ENCODE results near the gene NKTR. TPM values are rescaled to one million over a fixed set of nuclear protein-coding genes. Genes with fewer than 3 reads are reported as not detected.

NKTR gene
- polyA plus RNA-seq, 10 donors, result 39.3 to 141 (median 64.6) TPM

GRCh38 chr3:42692667-42693529, 92.4 kb downstream of the NKTR start:
- no peak for DNase-seq

- no peak for DNase-seq
Observed at GRCh38 chr3:42693530-42693930, 93.0 kb downstream of the NKTR start.

DNA sequence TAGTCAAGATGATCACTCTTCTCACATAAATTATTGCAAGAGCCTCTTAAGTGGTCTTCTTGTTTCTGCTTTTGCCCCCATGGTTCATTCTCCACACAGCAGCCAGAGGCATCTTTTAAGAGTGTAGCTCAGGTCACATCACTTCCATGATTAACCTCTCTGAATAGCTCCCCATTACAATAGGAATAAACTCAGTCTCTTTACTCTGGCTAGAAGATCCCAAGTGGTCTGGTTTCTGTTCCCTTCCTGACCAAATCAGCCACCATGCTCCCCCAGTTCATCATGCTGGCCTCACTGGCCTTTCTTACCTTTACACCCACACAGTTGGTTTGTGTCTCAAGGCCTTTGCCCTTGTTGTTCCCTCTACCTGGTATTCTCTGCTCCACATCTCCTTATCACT, 93.9 kb downstream of the NKTR start:
- DNase-seq, result no peak

GRCh38 chr3:42696356-42697288, 96.1 kb downstream of the NKTR start:
- no peak for DNase-seq

GRCh38 chr3:42697289-42698051, 97.0 kb downstream of the NKTR start:
- DNase-seq, result no peak

Other genes starting within 250 kb of the NKTR start
- not detected for gene LYZL4, start 190.1 kb upstream of the NKTR start, polyA plus RNA-seq (ENCODE audit: insufficient read length in 10 of 10)
- gene VIPR1, start 98.0 kb upstream of the NKTR start, polyA plus RNA-seq (ENCODE audit: insufficient read length in 10 of 10), result 1 to 10 TPM in 8 of 10 donors, under 1 TPM in 2; 0.75 to 4.5 (median 1.9) TPM
- gene SEC22C, start 18.7 kb upstream of the NKTR start, polyA plus RNA-seq (ENCODE audit: insufficient read length in 10 of 10), result 10 to 100 TPM; 18.4 to 27.8 (median 24.4) TPM
- 10 to 100 TPM; 10.5 to 19.5 (median 12.7) TPM for gene SS18L2, start 9.8 kb upstream of the NKTR start, polyA plus RNA-seq (ENCODE audit: insufficient read length in 10 of 10)
- gene ZBTB47, start 53.0 kb downstream of the NKTR start, polyA plus RNA-seq (ENCODE audit: insufficient read length in 10 of 10), result 10 to 100 TPM; 26.3 to 37.7 (median 28.4) TPM
- gene KLHL40, start 84.9 kb downstream of the NKTR start, polyA plus RNA-seq (ENCODE audit: insufficient read length in 10 of 10), result 100 to 1,000 TPM in 7 of 10 donors, 10 to 100 TPM in 3; 69.8 to 138 (median 122) TPM
- 10 to 100 TPM; 20.7 to 85.0 (median 48.6) TPM for gene HHATL, start 102.1 kb downstream of the NKTR start, polyA plus RNA-seq (ENCODE audit: insufficient read length in 10 of 10)
- under 1 TPM; 0.24 to 0.96 (median 0.44) TPM for gene CCDC13, start 172.6 kb downstream of the NKTR start, polyA plus RNA-seq (ENCODE audit: insufficient read length in 10 of 10)
- gene HIGD1A, start 203.8 kb downstream of the NKTR start, polyA plus RNA-seq (ENCODE audit: insufficient read length in 10 of 10), result 10 to 100 TPM; 76.6 to 96.1 (median 84.9) TPM
- under 1 TPM; 0.17 to 0.72 (median 0.55) TPM for gene ACKR2, start 208.8 kb downstream of the NKTR start, polyA plus RNA-seq (ENCODE audit: insufficient read length in 10 of 10)